Loucy (cell line): Measurements from ENCODE around the gene MBLAC1.
A peak's percentile ranks its signal among the peaks of the same experiment; 100 is the strongest.

Experiments
- H2AFZ ChIP-seq: fragments of 200-600 bp; sonication (generic); 2 replicates; pipeline ENCODE4 v1.6.0; 2016; ENCODE audit warnings: antibody characterized with exemption, mild to moderate bottlenecking, low read length, moderate library complexity
- H3F3A ChIP-seq: fragments of 200-600 bp; 2 replicates; pipeline ENCODE4 v1.6.0; 2016; ENCODE audit warnings: antibody characterized with exemption, low read depth, mild to moderate bottlenecking
- H3K27me3 ChIP-seq: fragments of 200-600 bp; sonication (generic); 2 replicates; pipeline ENCODE4 v1.6.1; 2014; ENCODE audit warnings: low read length, mild to moderate bottlenecking; ENCODE audit not compliant: insufficient read depth, poor library complexity, severe bottlenecking
- H3K36me3 ChIP-seq: fragments of 200-600 bp; sonication (generic); 2 replicates; pipeline ENCODE4 v1.6.1; 2016; ENCODE audit warnings: low read length; ENCODE audit not compliant: insufficient read depth
- H3K4me1 ChIP-seq: fragments of 200-600 bp; sonication (generic); 2 replicates; pipeline ENCODE4 v1.5.1; 2014; ENCODE audit warnings: low read length, mild to moderate bottlenecking; ENCODE audit not compliant: insufficient read depth, poor library complexity, severe bottlenecking
- H3K4me2 ChIP-seq: fragments of 200-600 bp; sonication (generic); 2 replicates; pipeline ENCODE4 v1.6.0; 2014; ENCODE audit warnings: antibody characterized with exemption, low read length, low read depth, mild to moderate bottlenecking; ENCODE audit not compliant: poor library complexity, severe bottlenecking
- H3K4me3 ChIP-seq: fragments of 200-600 bp; sonication (generic); 2 replicates; pipeline ENCODE4 v1.5.1; 2014; ENCODE audit warnings: low read length, mild to moderate bottlenecking, mixed read lengths; ENCODE audit not compliant: poor library complexity, severe bottlenecking
- H3K79me2 ChIP-seq: fragments of 200-600 bp; sonication (generic); 2 replicates; pipeline ENCODE4 v1.6.1; 2014; ENCODE audit warnings: low read length; ENCODE audit not compliant: insufficient read depth
- H3K9ac ChIP-seq: fragments of 200-600 bp; sonication (generic); 2 replicates; pipeline ENCODE4 v1.6.0; 2014; ENCODE audit warnings: mild to moderate bottlenecking, low read depth, low read length, moderate library complexity; ENCODE audit not compliant: poor library complexity, severe bottlenecking
- H3K9me2 ChIP-seq: fragments of 200-600 bp; sonication (generic); replicated peaks from 2 replicates; pipeline ENCODE4 v1.6.1; 2016; ENCODE audit warnings: low read depth, low read length, mixed read lengths
- H3K9me3 ChIP-seq: fragments of 200-600 bp; sonication (generic); 2 replicates; pipeline ENCODE4 v1.6.1; 2014; ENCODE audit warnings: mild to moderate bottlenecking, antibody characterized with exemption, low read length, low read depth; ENCODE audit not compliant: insufficient read depth
- H4K20me1 ChIP-seq: fragments of 200-600 bp; sonication (generic); 2 replicates; pipeline ENCODE4 v1.6.0; 2014; ENCODE audit warnings: antibody characterized with exemption, low read length, mild to moderate bottlenecking; ENCODE audit not compliant: insufficient read depth, poor library complexity, severe bottlenecking
- CTCF ChIP-seq: fragments of 200-600 bp; sonication (generic); conservative IDR thresholded peaks from 2 replicates; pipeline ENCODE4 v1.5.1; 2014; ENCODE audit warnings: mild to moderate bottlenecking, antibody characterized with exemption, low read length
- EZH2phosphoT487 ChIP-seq: fragments of 200-600 bp; IDR thresholded peaks from 2 replicates; pipeline ENCODE4 v1.6.1; 2018; ENCODE audit warnings: antibody characterized with exemption, mild to moderate bottlenecking, moderate library complexity, borderline replicate concordance

Gene MBLAC1

GRCh38 chr7:100171087-100171681, 44.4 kb downstream of the MBLAC1 start:
- no peaks in the 10 kb centered on the region for H3F3A ChIP-seq
- H3K27me3 ChIP-seq, result no peaks in the 10 kb centered on the region
- no peaks in the 10 kb centered on the region for H3K36me3 ChIP-seq
- no peak overlapping the region for H3K4me3 ChIP-seq
- peaks cover 15% of the 10 kb centered on the region; the same call in 1 of the 2 replicates for H3K79me2 ChIP-seq
- no peak overlapping the region for H3K4me2 ChIP-seq
- H3K9me3 ChIP-seq, result no peaks in the 10 kb centered on the region
- H4K20me1 ChIP-seq, result peaks cover 4% of the 10 kb centered on the region
- TF ChIP-seq CTCF (no peak), EZH2phosphoT487 (no peak)
- no peaks in the 10 kb centered on the region for H3K9me2 ChIP-seq
- H3K9ac ChIP-seq, result no peak overlapping the region
- H2AFZ ChIP-seq, result no peak overlapping the region
- peaks cover 15% of the 10 kb centered on the region for H3K4me1 ChIP-seq

GRCh38 chr7:100171840-100172239, 45.1 kb downstream of the MBLAC1 start:
- Histone ChIP-seq H3K27me3 (no peaks in the 10 kb centered on the region), H3F3A (no peaks in the 10 kb centered on the region), H3K4me1 (peaks cover 20% of the 10 kb centered on the region), H4K20me1 (peaks cover 4% of the 10 kb centered on the region), H3K79me2 (peaks cover 22% of the 10 kb centered on the region), H3K4me3 (no peak overlapping the region), H3K9me2 (no peaks in the 10 kb centered on the region), H3K9ac (no peak overlapping the region), H2AFZ (no peak overlapping the region), H3K9me3 (no peaks in the 10 kb centered on the region), H3K36me3 (no peaks in the 10 kb centered on the region), H3K4me2 (no peak overlapping the region)
- TF ChIP-seq EZH2phosphoT487 (no peak), CTCF (no peak)

GRCh38 chr7:100173806-100174495, 47.2 kb downstream of the MBLAC1 start:
- H3K9me2 ChIP-seq, result no peaks in the 10 kb centered on the region
- no peaks in the 10 kb centered on the region for H3K27me3 ChIP-seq
- no peaks in the 10 kb centered on the region for H3K9me3 ChIP-seq
- peaks cover 17% of the 10 kb centered on the region for H3K4me1 ChIP-seq
- no peak overlapping the region for H3K9ac ChIP-seq
- TF ChIP-seq EZH2phosphoT487, result no peak
- TF ChIP-seq CTCF, result no peak
- peak overlapping the region; percentile 94 for H3K4me2 ChIP-seq
- peaks cover 25% of the 10 kb centered on the region for H3K79me2 ChIP-seq
- no peak overlapping the region for H2AFZ ChIP-seq
- peaks cover 4% of the 10 kb centered on the region for H4K20me1 ChIP-seq
- no peaks in the 10 kb centered on the region for H3K36me3 ChIP-seq
- H3K4me3 ChIP-seq, result no peak overlapping the region
- H3F3A ChIP-seq, result no peaks in the 10 kb centered on the region
